Transverse colon (tissue), 4 donors: ENCODE results near the gene E2F4.

Source experiments
- POLR2A ChIP-seq: fragments of 450-650 bp; IDR thresholded peaks from one replicate; pipeline ENCODE4 v1.6.1; 2016; ENCODE audit warnings: antibody characterized with exemption, mild to moderate bottlenecking, moderate library complexity
- POLR2AphosphoS5 ChIP-seq, 3 donors: sonication (generic); formaldehyde crosslinking; IDR thresholded peaks; one replicate each; pipeline ENCODE4 v1.6.1; 2016; ENCODE audit warnings: antibody characterized with exemption in 3 of 3
- TF ChIP-seq, protein P1 (sequence below), 5 experiments: fragments of 200-600 bp in 3 of 5; fragments of 450-650 bp in 2 of 5; sonication (generic) in 3 of 5; IDR thresholded peaks; 1 replicate in 2 of 5; 2 replicates in 3 of 5; pipeline ENCODE4 v1.5.1; 2016 to 2017; ENCODE audit warnings: antibody characterized with exemption in 5 of 5, inconsistent platforms in 3 of 5, mild to moderate bottlenecking in 2 of 5, moderate library complexity in 1 of 5

DNA sequence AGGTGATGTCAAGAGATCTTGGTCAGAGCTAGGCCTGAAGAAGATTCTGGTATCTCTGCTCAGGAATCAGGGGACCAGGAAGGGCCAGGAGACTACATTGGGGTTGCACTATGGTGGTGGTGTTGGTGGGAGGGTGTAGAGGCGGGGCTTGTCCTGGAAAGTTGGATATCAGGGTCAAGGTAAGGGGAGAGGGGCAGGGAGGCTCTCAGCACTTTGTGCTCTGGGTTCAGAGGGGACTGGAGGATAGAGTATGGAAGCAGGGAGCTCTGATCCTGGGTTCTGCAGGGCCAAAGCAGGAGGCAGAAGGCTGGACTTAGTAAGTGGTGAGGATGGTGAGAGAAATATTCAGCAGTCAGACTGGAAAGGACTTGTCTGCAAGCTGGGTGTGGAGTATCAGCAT is 18.6 kb upstream of the E2F4 start:
- no peak for TF ChIP-seq POLR2A
- no peak for TF ChIP-seq POLR2AphosphoS5 (IDR thresholded peaks at IDR 0.05)
- TF ChIP-seq, protein P1, sequence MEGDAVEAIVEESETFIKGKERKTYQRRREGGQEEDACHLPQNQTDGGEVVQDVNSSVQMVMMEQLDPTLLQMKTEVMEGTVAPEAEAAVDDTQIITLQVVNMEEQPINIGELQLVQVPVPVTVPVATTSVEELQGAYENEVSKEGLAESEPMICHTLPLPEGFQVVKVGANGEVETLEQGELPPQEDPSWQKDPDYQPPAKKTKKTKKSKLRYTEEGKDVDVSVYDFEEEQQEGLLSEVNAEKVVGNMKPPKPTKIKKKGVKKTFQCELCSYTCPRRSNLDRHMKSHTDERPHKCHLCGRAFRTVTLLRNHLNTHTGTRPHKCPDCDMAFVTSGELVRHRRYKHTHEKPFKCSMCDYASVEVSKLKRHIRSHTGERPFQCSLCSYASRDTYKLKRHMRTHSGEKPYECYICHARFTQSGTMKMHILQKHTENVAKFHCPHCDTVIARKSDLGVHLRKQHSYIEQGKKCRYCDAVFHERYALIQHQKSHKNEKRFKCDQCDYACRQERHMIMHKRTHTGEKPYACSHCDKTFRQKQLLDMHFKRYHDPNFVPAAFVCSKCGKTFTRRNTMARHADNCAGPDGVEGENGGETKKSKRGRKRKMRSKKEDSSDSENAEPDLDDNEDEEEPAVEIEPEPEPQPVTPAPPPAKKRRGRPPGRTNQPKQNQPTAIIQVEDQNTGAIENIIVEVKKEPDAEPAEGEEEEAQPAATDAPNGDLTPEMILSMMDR (IDR thresholded peaks at IDR 0.05), result no peak
